Caco-2 (cell line): ENCODE measurements around the gene TOPAZ1. TPM values are rescaled to one million over a fixed set of nuclear protein-coding genes. Genes with fewer than 3 reads are reported as not detected.

Source experiments
- BruUV-seq: library from RNA; stranded (reverse); fragments of 400-500 nt; replicated peaks from 2 replicates; lab custom pipeline; 2021; lab: Mats Ljungman, UMichigan
- CTCF ChIA-PET: fragments of 300-600 bp; sonication (Branson Sonifier 250); formaldehyde crosslinking; loops from one replicate; lab custom pipeline; 2022; ENCODE audit warnings: antibody characterized with exemption; lab: Charles Lee
- POLR2A ChIA-PET: fragments of 300-600 bp; sonication (Branson Sonifier 250); formaldehyde crosslinking; loops from one replicate; lab custom pipeline; 2022; ENCODE audit warnings: antibody characterized with exemption; lab: Charles Lee
- DNase-seq, 2 experiments: peaks; one replicate each; pipeline versions ENCODE4 v3.0.0 to v3.0.0-alpha.2; 2020 to 2022
- H3K27me3 ChIP-seq: replicated peaks from 2 replicates; pipeline ENCODE4 v1.6.0; 2011; ENCODE audit warnings: low read length; ENCODE audit not compliant: control insufficient read depth, insufficient read depth
- H3K36me3 ChIP-seq: 2 replicates; pipeline ENCODE4 v1.5.1; 2011; ENCODE audit warnings: low read length; ENCODE audit not compliant: control insufficient read depth, insufficient read depth
- H3K4me1 ChIP-seq: fragments of 250-450 bp; sonication (Bioruptor Pico); 2 replicates; pipeline ENCODE4 v1.5.1; 2020; ENCODE audit warnings: mild to moderate bottlenecking
- H3K4me3 ChIP-seq: 2 replicates; pipeline ENCODE4 v1.5.1; 2011; ENCODE audit warnings: low read depth, mild to moderate bottlenecking, control low read depth, low read length
- H3K9me3 ChIP-seq: fragments of 250-450 bp; sonication (Bioruptor Pico); 2 replicates; pipeline ENCODE4 v1.5.1; 2020; ENCODE audit warnings: mild to moderate bottlenecking, moderate library complexity
- H3K27ac Mint-ChIP-seq: one replicate; pipeline ENCODE4 v1.8.0; 2022; ENCODE audit warnings: mixed read lengths; ENCODE audit not compliant: unreplicated experiment
- H3K27me3 Mint-ChIP-seq: one replicate; pipeline ENCODE4 v1.8.0; 2022; ENCODE audit warnings: mixed read lengths; ENCODE audit not compliant: insufficient read depth, unreplicated experiment
- H3K36me3 Mint-ChIP-seq: one replicate; pipeline ENCODE4 v1.8.0; 2022; ENCODE audit warnings: mild to moderate bottlenecking, mixed read lengths; ENCODE audit not compliant: insufficient read depth, unreplicated experiment
- H3K4me1 Mint-ChIP-seq: one replicate; pipeline ENCODE4 v1.8.0; 2022; ENCODE audit warnings: low read depth, mixed read lengths; ENCODE audit not compliant: unreplicated experiment
- H3K4me3 Mint-ChIP-seq: one replicate; pipeline ENCODE4 v1.8.0; 2022; ENCODE audit warnings: mild to moderate bottlenecking, moderate library complexity, mixed read lengths; ENCODE audit not compliant: unreplicated experiment
- H3K9me3 Mint-ChIP-seq: one replicate; pipeline ENCODE4 v1.8.0; 2022; ENCODE audit warnings: mixed read lengths; ENCODE audit not compliant: unreplicated experiment
- CTCF ChIP-seq, 2 experiments: fragments of 200-600 bp in 1 of 2; IDR thresholded peaks; 1 replicate in 1 of 2; 2 replicates in 1 of 2; pipeline versions ENCODE4 v1.5.1 to v1.8.0; 2011 to 2022; ENCODE audit warnings: antibody characterized with exemption in 1 of 2, control low read depth in 1 of 2, inconsistent platforms in 1 of 2, low read depth in 1 of 2, low read length in 1 of 2, mild to moderate bottlenecking in 1 of 2, moderate library complexity in 1 of 2; ENCODE audit not compliant: insufficient read depth in 1 of 2, severe bottlenecking in 1 of 2, unreplicated experiment in 1 of 2
- intact Hi-C: fragments of 100-400 bp; cut with micrococcal nuclease; formaldehyde crosslinking; loops from one replicate; pipeline ENCODE4 v1.10.0; 2022; ENCODE audit not compliant: unreplicated experiment
- total RNA-seq: library from RNA; stranded (reverse); gene quantifications from 2 replicates; pipeline ENCODE4 v1.2.3, GENCODE V29; 2022

Gene TOPAZ1
- total RNA-seq, 1 experiment from 2014 or later, result not detected

- TF ChIP-seq CTCF (IDR thresholded peaks at IDR 0.05; ENCODE audit: insufficient read depth in 1 of 2, low read depth in 1 of 2, low read length in 1 of 2, severe bottlenecking in 1 of 2, unreplicated experiment in 1 of 2), result no peak
- Mint-ChIP-seq H3K27me3 (no peaks in the 10 kb centered on the region), H3K4me1 (peaks cover 12% of the 10 kb centered on the region), H3K36me3 (no peaks in the 10 kb centered on the region), H3K27ac (peak overlapping the region; percentile 85), H3K9me3 (no peaks in the 10 kb centered on the region), H3K4me3 (no peak overlapping the region)
- ChIA-PET CTCF (interaction anchor here (0.5 to 1.1 kb wide), 2 partner anchors 313 to 352 kb away, joined by 3 read pairs; no protein-coding TSS in a partner anchor), POLR2A (no interaction called here)
- H3K4me1 ChIP-seq, result peaks cover 27% of the 10 kb centered on the region
- no peak for DNase-seq
- H3K9me3 ChIP-seq, result no peaks in the 10 kb centered on the region
- no peaks in the 10 kb centered on the region for H3K27me3 ChIP-seq
- H3K4me3 ChIP-seq, result no peak overlapping the region
- intact Hi-C loops, result loop anchor here (1.0 to 2.0 kb wide), 2 partner anchors 29 to 30 kb away; no protein-coding TSS in a partner anchor
- no peaks in the 10 kb centered on the region for H3K36me3 ChIP-seq
- no TSS peak for BruUV-seq
These were observed 34.6 kb upstream of the TOPAZ1 start for GRCh38 chr3:44206862-44207652.

- Mint-ChIP-seq H3K9me3 (no peaks in the 10 kb centered on the region), H3K27me3 (peaks cover 6% of the 10 kb centered on the region), H3K36me3 (no peaks in the 10 kb centered on the region), H3K4me1 (peaks cover 12% of the 10 kb centered on the region), H3K4me3 (no peak overlapping the region), H3K27ac (no peak overlapping the region)
- ChIA-PET POLR2A (no interaction called here), CTCF (no interaction called here)
- peaks cover 3% of the 10 kb centered on the region; the same call in 1 of the 2 replicates for H3K9me3 ChIP-seq
- H3K27me3 ChIP-seq, result no peaks in the 10 kb centered on the region
- no peak for DNase-seq
- intact Hi-C loops, result no loop called here
- H3K4me1 ChIP-seq, result peaks cover 27% of the 10 kb centered on the region
- H3K36me3 ChIP-seq, result no peaks in the 10 kb centered on the region
- no TSS peak for BruUV-seq
- no peak overlapping the region for H3K4me3 ChIP-seq
- TF ChIP-seq CTCF (IDR thresholded peaks at IDR 0.05; ENCODE audit: insufficient read depth in 1 of 2, low read depth in 1 of 2, low read length in 1 of 2, severe bottlenecking in 1 of 2, unreplicated experiment in 1 of 2), result no peak
These were observed 33.6 kb upstream of the TOPAZ1 start for GRCh38 chr3:44208086-44208485.

- BruUV-seq, result no TSS peak
- Mint-ChIP-seq H3K9me3 (no peaks in the 10 kb centered on the region), H3K36me3 (no peaks in the 10 kb centered on the region), H3K27ac (no peak overlapping the region), H3K4me1 (peaks cover 12% of the 10 kb centered on the region), H3K4me3 (no peak overlapping the region), H3K27me3 (peaks cover 9% of the 10 kb centered on the region)
- CTCF ChIA-PET, result no interaction called here
- no peaks in the 10 kb centered on the region for H3K27me3 ChIP-seq
- no peak overlapping the region for H3K4me3 ChIP-seq
- H3K9me3 ChIP-seq, result peaks cover 3% of the 10 kb centered on the region; the same call in 1 of the 2 replicates
- no peak for TF ChIP-seq CTCF (IDR thresholded peaks at IDR 0.05; ENCODE audit: insufficient read depth in 1 of 2, low read depth in 1 of 2, low read length in 1 of 2, severe bottlenecking in 1 of 2, unreplicated experiment in 1 of 2)
- peaks cover 27% of the 10 kb centered on the region for H3K4me1 ChIP-seq
- H3K36me3 ChIP-seq, result no peaks in the 10 kb centered on the region
- no peak for DNase-seq
- intact Hi-C loops, result no loop called here
- POLR2A ChIA-PET, result no interaction called here
These were observed 33.1 kb upstream of the TOPAZ1 start for GRCh38 chr3:44208568-44208967.
